SK-N-MC (cell line): ENCODE measurements around the gene HLA-DOB.

Experiments used
- EZH2 ChIP-seq: fragments of 200-600 bp; sonication (generic); IDR thresholded peaks from one replicate; pipeline ENCODE4 v1.6.1; 2017; ENCODE audit warnings: antibody characterized with exemption
- FOXP2 ChIP-seq: optimal IDR thresholded peaks from 2 replicates; pipeline ENCODE3; 2011; ENCODE audit warnings: mild to moderate bottlenecking, moderate library complexity; ENCODE audit not compliant: insufficient read depth; ENCODE audit errors: extremely low read length, control extremely low read depth
- POLR2AphosphoS5 ChIP-seq: IDR thresholded peaks from 2 replicates; pipeline ENCODE4 v1.6.1; 2012; ENCODE audit warnings: mild to moderate bottlenecking, low read depth, low read length, borderline replicate concordance

DNA sequence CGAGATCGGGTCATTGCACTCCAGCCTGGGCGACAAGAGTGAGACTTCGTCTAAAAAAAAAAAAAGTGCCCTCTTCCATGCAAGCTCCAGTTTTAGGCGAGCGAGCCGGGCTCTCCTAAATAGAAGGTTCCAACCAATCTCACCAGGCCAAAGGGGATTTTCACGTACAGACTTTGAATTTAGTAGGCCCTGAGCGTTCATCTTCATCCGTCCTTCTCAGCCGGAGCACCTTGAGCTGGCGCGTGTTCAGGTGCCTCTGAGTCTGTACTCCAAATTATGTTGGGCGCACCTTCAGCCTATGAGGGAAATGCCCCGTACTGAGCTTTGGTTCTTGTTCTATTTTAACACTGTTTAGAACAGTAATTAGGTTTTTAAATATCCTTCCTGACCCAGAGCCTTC, 22.6 kb upstream of the HLA-DOB start:
- TF ChIP-seq EZH2 = no peak
- TF ChIP-seq POLR2AphosphoS5 = no peak
- TF ChIP-seq FOXP2 = no peak
